ENCODE results near the gene NPPC. TPM values are rescaled to one million over a fixed set of nuclear protein-coding genes. Genes with fewer than 3 reads are reported as not detected.

NPPC gene
- total and polyA plus RNA-seq, 2 of the 8 experiments (the other 6 are each of a cell fraction or from before 2014, with no cell fraction given) = 1.3 to 4.7 TPM

GRCh38 chr2:231926761-231927565 lies 767 bp upstream of the NPPC start (continued):
- TF ChIP-seq TBP (IDR thresholded peaks at IDR 0.05; ENCODE audit: low read depth, low read length) (no peak), SP2 (IDR thresholded peaks at IDR 0.05; ENCODE audit: low read length) (no peak)

All from H1 (cell line).